H1 (cell line): ENCODE results near the gene MACROD2. TPM values are rescaled to one million over a fixed set of nuclear protein-coding genes. Genes with fewer than 3 reads are reported as not detected.

Experiments
- CTCF ChIA-PET: fragments of 300-600 bp; sonication (Branson Sonifier 250); formaldehyde crosslinking; loops from one replicate; lab custom pipeline; 2021; ENCODE audit not compliant: partially characterized antibody; lab: Charles Lee
- POLR2A ChIA-PET: fragments of 300-600 bp; sonication (Branson Sonifier 250); formaldehyde crosslinking; loops from one replicate; lab custom pipeline; 2021; ENCODE audit warnings: inconsistent platforms; ENCODE audit not compliant: partially characterized antibody; lab: Charles Lee
- DNase-seq, 2 experiments: peaks; one replicate each; pipeline versions ENCODE4 v3.0.0 to v3.0.0-alpha.2; 2010 to 2022; ENCODE audit warnings: low spot score in 2 of 2, low read depth in 1 of 2, mixed read lengths in 1 of 2
- FAIRE-seq: peaks from 2 replicates; lab custom pipeline; 2011; peaks lifted over from hg19 to GRCh38; lab: Jason Lieb, UNC
- H2AFZ ChIP-seq: 2 replicates; pipeline ENCODE4 v1.8.1; 2012; ENCODE audit warnings: low read length, inconsistent platforms
- H2AK5ac ChIP-seq: 2 replicates; pipeline ENCODE4 v1.6.1; 2013; ENCODE audit warnings: low read depth, low read length
- H2BK120ac ChIP-seq: replicated peaks from 2 replicates; pipeline ENCODE3; 2013; ENCODE audit warnings: low read depth, low read length, inconsistent platforms
- H2BK12ac ChIP-seq: 2 replicates; pipeline ENCODE4 v1.6.1; 2013; ENCODE audit warnings: low read depth, low read length
- H2BK15ac ChIP-seq: 2 replicates; pipeline ENCODE4 v1.6.1; 2013; ENCODE audit warnings: low read length
- H2BK20ac ChIP-seq: 2 replicates; pipeline ENCODE4 v1.6.1; 2013; ENCODE audit warnings: low read length
- H2BK5ac ChIP-seq: 2 replicates; pipeline ENCODE4 v1.6.1; 2013; ENCODE audit warnings: low read depth, low read length
- H3K14ac ChIP-seq: 2 replicates; pipeline ENCODE4 v1.6.1; 2013; ENCODE audit warnings: inconsistent platforms; ENCODE audit not compliant: insufficient read length
- H3K18ac ChIP-seq: 2 replicates; pipeline ENCODE4 v1.6.1; 2013; ENCODE audit warnings: low read length; ENCODE audit errors: extremely low read depth
- H3K23ac ChIP-seq: 2 replicates; pipeline ENCODE4 v1.6.1; 2013; ENCODE audit warnings: inconsistent platforms; ENCODE audit not compliant: insufficient read length
- H3K23me2 ChIP-seq: 2 replicates; pipeline ENCODE4 v1.6.1; 2013; ENCODE audit warnings: low read depth, low read length
- H3K27ac ChIP-seq: 2 replicates; pipeline ENCODE4 v1.6.1; 2011; ENCODE audit warnings: low read depth, low read length, inconsistent platforms
- H3K27me3 ChIP-seq, 4 experiments: replicated peaks in 1 of 4; 1 replicate in 1 of 4; 2 replicates in 3 of 4; pipeline versions ENCODE4 v1.6.1 to v1.8.1; 2011 to 2013; ENCODE audit warnings: low read length in 3 of 4, mild to moderate bottlenecking in 3 of 4, inconsistent platforms in 2 of 4, mixed read lengths in 2 of 4, moderate library complexity in 1 of 4; ENCODE audit not compliant: control insufficient read depth in 3 of 4, insufficient read depth in 3 of 4; ENCODE audit errors: extremely low read depth in 1 of 4
- H3K36me3 ChIP-seq, 4 experiments: 2 replicates each; pipeline versions ENCODE4 v1.6.1 to v1.8.1; 2011 to 2013; ENCODE audit warnings: mild to moderate bottlenecking in 4 of 4, low read length in 3 of 4, moderate library complexity in 2 of 4, control low read depth in 1 of 4, inconsistent platforms in 1 of 4; ENCODE audit not compliant: insufficient read depth in 4 of 4, control insufficient read depth in 2 of 4
- H3K4ac ChIP-seq: replicated peaks from 2 replicates; pipeline ENCODE3; 2013; ENCODE audit warnings: low read length, low read depth, mixed read lengths, inconsistent platforms; ENCODE audit not compliant: insufficient read length
- H3K4me1 ChIP-seq, 4 experiments: replicated peaks in 1 of 4; 1 replicate in 1 of 4; 2 replicates in 3 of 4; pipeline versions ENCODE4 v1.6.1 to v1.8.1; 2011 to 2013; ENCODE audit warnings: low read length in 3 of 4, inconsistent platforms in 2 of 4, mixed read lengths in 1 of 4; ENCODE audit not compliant: insufficient read depth in 4 of 4, control insufficient read depth in 3 of 4
- H3K4me2 ChIP-seq, 2 experiments: 2 replicates each; pipeline versions ENCODE4 v1.6.1 to v1.8.1; 2011 to 2013; ENCODE audit warnings: low read depth in 2 of 2, low read length in 2 of 2, control low read depth in 1 of 2, inconsistent platforms in 1 of 2, mild to moderate bottlenecking in 1 of 2; ENCODE audit not compliant: insufficient read depth in 1 of 2
- H3K4me3 ChIP-seq, 4 experiments: fragments of 200-600, 300-600 bp in 1 of 4; sonication (generic), shearing (Covaris generic), sonication (Bioruptor Twin) in 1 of 4; 2 replicates each; pipeline versions ENCODE4 v1.5.1 to v1.8.1; 2011 to 2016; ENCODE audit warnings: low read length in 4 of 4, low read depth in 3 of 4, control low read depth in 2 of 4, inconsistent platforms in 2 of 4, mild to moderate bottlenecking in 2 of 4, mixed read lengths in 1 of 4, moderate library complexity in 1 of 4; ENCODE audit not compliant: insufficient read depth in 2 of 4; ENCODE audit errors: extremely low read depth in 1 of 4
- H3K56ac ChIP-seq: replicated peaks from 2 replicates; pipeline ENCODE3; 2013; ENCODE audit warnings: low read depth, mild to moderate bottlenecking, mixed read lengths, low read length, inconsistent platforms; ENCODE audit not compliant: insufficient read length
- H3K79me1 ChIP-seq: 2 replicates; pipeline ENCODE4 v1.6.1; 2013; ENCODE audit warnings: low read depth, low read length, control low read depth
- H3K79me2 ChIP-seq, 2 experiments: 2 replicates each; pipeline versions ENCODE4 v1.6.1 to v1.8.1; 2012 to 2013; ENCODE audit warnings: low read length in 2 of 2, mild to moderate bottlenecking in 2 of 2, inconsistent platforms in 1 of 2; ENCODE audit not compliant: insufficient read depth in 2 of 2, control insufficient read depth in 1 of 2
- H3K9ac ChIP-seq, 4 experiments: replicated peaks in 1 of 4; 1 replicate in 1 of 4; 2 replicates in 3 of 4; pipeline versions ENCODE4 v1.6.1 to v1.8.1; 2011 to 2013; ENCODE audit warnings: low read depth in 3 of 4, low read length in 3 of 4, control low read depth in 2 of 4, mild to moderate bottlenecking in 2 of 4, moderate library complexity in 2 of 4, inconsistent platforms in 1 of 4; ENCODE audit errors: extremely low read depth in 1 of 4
- H3K9me3 ChIP-seq, 2 experiments: 2 replicates each; pipeline versions ENCODE4 v1.6.1 to v1.8.1; 2012 to 2013; ENCODE audit warnings: mild to moderate bottlenecking in 2 of 2, moderate library complexity in 2 of 2, control low read depth in 1 of 2, inconsistent platforms in 1 of 2, low read depth in 1 of 2, low read length in 1 of 2, mixed read lengths in 1 of 2; ENCODE audit not compliant: insufficient read depth in 2 of 2
- H4K20me1 ChIP-seq, 2 experiments: replicated peaks in 1 of 2; 2 replicates each; pipeline versions ENCODE3 to v1.8.1; 2011 to 2013; ENCODE audit warnings: inconsistent platforms in 2 of 2, low read length in 2 of 2, mild to moderate bottlenecking in 1 of 2; ENCODE audit not compliant: insufficient read depth in 2 of 2, control insufficient read depth in 1 of 2
- H4K5ac ChIP-seq: 2 replicates; pipeline ENCODE4 v1.6.1; 2013; ENCODE audit warnings: low read length, low read depth, mixed read lengths, inconsistent platforms; ENCODE audit not compliant: insufficient read length
- H4K8ac ChIP-seq: 2 replicates; pipeline ENCODE4 v1.8.0; 2013; ENCODE audit warnings: mild to moderate bottlenecking, moderate library complexity, low read length, inconsistent platforms; ENCODE audit not compliant: insufficient read depth; ENCODE audit errors: extremely low read depth
- H4K91ac ChIP-seq: replicated peaks from 2 replicates; pipeline ENCODE3; 2013; ENCODE audit warnings: low read length, mixed read lengths, inconsistent platforms; ENCODE audit not compliant: insufficient read length
- BACH1 ChIP-seq: IDR thresholded peaks from 2 replicates; pipeline ENCODE4 v1.6.1; 2012; ENCODE audit warnings: low read length, improper control_type of control experiment
- CHD1 ChIP-seq: IDR thresholded peaks from 2 replicates; pipeline ENCODE4 v1.6.1; 2012; ENCODE audit warnings: low read depth, low read length, improper control_type of control experiment
- EP300 ChIP-seq, 2 experiments: IDR thresholded peaks; 1 replicate in 1 of 2; 2 replicates in 1 of 2; pipeline ENCODE4 v1.6.1; 2011 to 2012; ENCODE audit warnings: low read depth in 2 of 2, low read length in 2 of 2, mild to moderate bottlenecking in 2 of 2, borderline replicate concordance in 1 of 2, inconsistent platforms in 1 of 2, moderate library complexity in 1 of 2
- EZH2 ChIP-seq: fragments of 200-600 bp; sonication (generic); IDR thresholded peaks from 2 replicates; pipeline ENCODE4 v1.7.1; 2012; ENCODE audit warnings: low read depth, mild to moderate bottlenecking, moderate library complexity, low read length, inconsistent platforms; ENCODE audit not compliant: severe bottlenecking
- FOSL1 ChIP-seq: IDR thresholded peaks from 2 replicates; pipeline ENCODE4 v1.6.1; 2011; ENCODE audit warnings: mild to moderate bottlenecking, low read depth, low read length, moderate library complexity; ENCODE audit not compliant: insufficient read depth
- HDAC2 ChIP-seq, 2 experiments: fragments of 300-600 bp in 1 of 2; sonication (generic) in 1 of 2; IDR thresholded peaks; 2 replicates each; pipeline ENCODE4 v1.6.1; 2011 to 2012; ENCODE audit warnings: low read depth in 2 of 2, low read length in 2 of 2, mild to moderate bottlenecking in 2 of 2, moderate library complexity in 2 of 2, borderline replicate concordance in 1 of 2, inconsistent platforms in 1 of 2
- KDM1A ChIP-seq: fragments of 200-600, 300-600 bp; sonication (generic); IDR thresholded peaks from 2 replicates; pipeline ENCODE4 v1.7.1; 2016; ENCODE audit warnings: mild to moderate bottlenecking, low read length, borderline replicate concordance
- MAFK ChIP-seq: IDR thresholded peaks from 2 replicates; pipeline ENCODE4 v1.6.1; 2012; ENCODE audit warnings: low read depth, mild to moderate bottlenecking, improper control_type of control experiment, low read length
- NANOG ChIP-seq: IDR thresholded peaks from 2 replicates; pipeline ENCODE4 v1.6.1; 2011; ENCODE audit warnings: low read length, low read depth, mild to moderate bottlenecking, inconsistent platforms; ENCODE audit not compliant: insufficient read depth, poor library complexity, severe bottlenecking
- RFX5 ChIP-seq: IDR thresholded peaks from 2 replicates; pipeline ENCODE4 v1.6.1; 2011; ENCODE audit warnings: low read depth, low read length, improper control_type of control experiment, borderline replicate concordance
- SIN3A ChIP-seq, 2 experiments: IDR thresholded peaks in 1 of 2; conservative IDR thresholded peaks in 1 of 2; 2 replicates each; pipeline ENCODE4 v1.6.1; 2011 to 2012; ENCODE audit warnings: low read length in 2 of 2, improper control_type of control experiment in 1 of 2, low read depth in 1 of 2, mild to moderate bottlenecking in 1 of 2
- TBP ChIP-seq: IDR thresholded peaks from 2 replicates; pipeline ENCODE4 v1.6.1; 2011; ENCODE audit warnings: low read depth, low read length, improper control_type of control experiment
- TCF12 ChIP-seq: IDR thresholded peaks from 2 replicates; pipeline ENCODE4 v1.6.1; 2011; ENCODE audit warnings: low read depth, mild to moderate bottlenecking, low read length
- TEAD4 ChIP-seq: IDR thresholded peaks from 2 replicates; pipeline ENCODE4 v1.6.1; 2012; ENCODE audit warnings: low read depth, low read length, inconsistent platforms, mixed read lengths
- WGBS, 2 experiments: shearing (Covaris generic) in 1 of 2; methylation state at CpG; one replicate each; pipeline versions ENCODE4 v1.1.6 to v1.1.7; 2013 to 2015; ENCODE audit warnings: low lambda C conversion rate in 2 of 2, mixed read lengths in 2 of 2, inconsistent platforms in 1 of 2, low coverage in 1 of 2, missing lambda C conversion rate in 1 of 2; ENCODE audit not compliant: insufficient replicate concordance in 2 of 2, insufficient coverage in 1 of 2, insufficient read length in 1 of 2; ENCODE audit errors: extremely low coverage in 1 of 2, missing lambda C conversion rate in 1 of 2; 5-methylcytosine and 5-hydroxymethylcytosine counted together
- polyA plus RNA-seq, 7 experiments: library from polyadenylated mRNA; depleted of rRNA in 3 of 7; stranded (reverse) in 5 of 7; unstranded in 2 of 7; fragments of >200 nt in 5 of 7; fragments of 200-250 nt in 2 of 7; gene quantifications; 1 replicate in 5 of 7; 2 replicates in 1 of 7; 4 replicates in 1 of 7; pipeline versions ENCODE4 v1.2.1 to v1.2.3, GENCODE V29; 2011 to 2013; ENCODE audit warnings: missing spikeins in 2 of 7, mixed read lengths in 2 of 7
- total RNA-seq: library from RNA; stranded (reverse); fragmentation: NEBNext Ultra II Directional; extraction: Animal tissue kit (Norgen Biotek cat#: 25700); gene quantifications from 2 replicates; pipeline ENCODE4 v1.2.1, GENCODE V29; 2021

The MACROD2 gene
- total and polyA plus RNA-seq, 2 of the 8 experiments (the other 6 are each of a cell fraction or from before 2014, with no cell fraction given) = 0.70 to 3.9 TPM

- WGBS, 2 experiments = 100% methylated on average over 1 of the region's 1 CpG; no CpG with 5 or more reads in 1 of the 2 experiments
- Histone ChIP-seq H2BK12ac (no peak overlapping the region), H3K27me3 (no peaks in the 10 kb centered on the region), H3K36me3 (no peaks in the 10 kb centered on the region), H3K4ac (no peak overlapping the region), H2AFZ (no peak overlapping the region), H3K23me2 (no peaks in the 10 kb centered on the region), H4K8ac (no peak overlapping the region), H3K27ac (no peak overlapping the region), H3K23ac (no peak overlapping the region), H3K56ac (no peak overlapping the region), H3K79me1 (no peaks in the 10 kb centered on the region), H4K5ac (no peak overlapping the region), H3K9ac (no peak overlapping the region), H2BK15ac (no peak overlapping the region), H3K4me1 (no peaks in the 10 kb centered on the region), H3K4me3 (no peak overlapping the region), H2AK5ac (no peak overlapping the region), H2BK5ac (no peak overlapping the region), H3K14ac (no peak overlapping the region), H3K18ac (no peak overlapping the region), H2BK20ac (no peak overlapping the region), H3K9me3 (no peaks in the 10 kb centered on the region), H4K20me1 (no peaks in the 10 kb centered on the region), H3K79me2 (no peaks in the 10 kb centered on the region), H2BK120ac (no peak overlapping the region), H3K4me2 (no peak overlapping the region), H4K91ac (no peak overlapping the region)
- FAIRE-seq (no peak), DNase-seq (no peak)
- CTCF ChIA-PET = interaction anchor here (1.6 kb wide), 1 partner anchor 8 kb away, joined by 5 read pairs; no protein-coding TSS in a partner anchor
- POLR2A ChIA-PET = no interaction called here
- TF ChIP-seq RFX5 = no peak
- TF ChIP-seq SIN3A (conservative IDR thresholded peaks at IDR 0.05 in 1 of 2, IDR thresholded peaks at IDR 0.05 in 1 of 2; ENCODE audit: low read depth in 1 of 2, low read length in 2 of 2) = no peak
- no peak for TF ChIP-seq TBP
- no peak for TF ChIP-seq TEAD4
- TF ChIP-seq EP300 (IDR thresholded peaks at IDR 0.05; ENCODE audit: borderline replicate concordance in 1 of 2, low read depth in 2 of 2, low read length in 2 of 2) = no peak
- no peak for TF ChIP-seq NANOG
- no peak for TF ChIP-seq EZH2
- TF ChIP-seq MAFK = no peak
- no peak for TF ChIP-seq KDM1A
- no peak for TF ChIP-seq TCF12
- no peak for TF ChIP-seq HDAC2 (IDR thresholded peaks at IDR 0.05; ENCODE audit: borderline replicate concordance in 1 of 2, low read depth in 2 of 2, low read length in 2 of 2)
- TF ChIP-seq FOSL1 = no peak
- TF ChIP-seq CHD1 = no peak
- TF ChIP-seq BACH1 = no peak
Observed at GRCh38 chr20:15922556-15922955, 1927.2 kb downstream of the MACROD2 start.
